ENCODE data around the gene MOGAT1.
A peak's percentile ranks its signal among the peaks of the same experiment; 100 is the strongest.

Gene MOGAT1

GRCh38 chr2:222707689-222708273, 36.3 kb downstream of the MOGAT1 start:
- no peaks in the 10 kb centered on the region for H3K4me1 ChIP-seq (ENCODE audit: control insufficient read depth, insufficient read depth, low read length)
- H3K9me3 ChIP-seq (ENCODE audit: control insufficient read depth, insufficient read depth, low read depth, low read length) = no peaks in the 10 kb centered on the region
- H3K4me3 ChIP-seq (ENCODE audit: low read depth, low read length) = no peak overlapping the region
- no peak overlapping the region for H3K27ac ChIP-seq (ENCODE audit: extremely low read depth, low read depth, low read length)
- H3K36me3 ChIP-seq (ENCODE audit: control insufficient read depth in 2 of 2, insufficient read depth in 1 of 2, low read length in 2 of 2) = no peaks in the 10 kb centered on the region
- ChIA-PET CTCF (interaction anchor here (0.6 to 5.1 kb wide), 21 partner anchors 8 to 241 kb away, joined by 3 to 37 read pairs (median 5); no protein-coding TSS in a partner anchor), POLR2A (interaction anchor here (0.9 kb wide), 1 partner anchor 128 kb away, joined by 3 read pairs; no protein-coding TSS in a partner anchor)
- TF ChIP-seq ZNF544 (tag by site-specific recombination; IDR thresholded peaks at IDR 0.05) (no peak), ZNF16 (tag by site-specific recombination; IDR thresholded peaks at IDR 0.05; ENCODE audit: low read depth) (no peak), ZNF169 (tag by site-specific recombination; IDR thresholded peaks at IDR 0.05) (no peak), ZNF19 (tag by site-specific recombination; IDR thresholded peaks at IDR 0.05; ENCODE audit: low read depth) (no peak), ATF2 (tag by site-specific recombination; IDR thresholded peaks at IDR 0.05; ENCODE audit: low read depth) (0 out of 2 replicates have a peak, but pooled peaks have one; percentile 4), ZNF530 (tag by site-specific recombination; IDR thresholded peaks at IDR 0.05; ENCODE audit: low read depth) (no peak), ZNF555 (tag by site-specific recombination; conservative IDR thresholded peaks at IDR 0.05) (no peak), WT1 (tag by site-specific recombination; IDR thresholded peaks at IDR 0.05) (no peak), KLF9 (tag by site-specific recombination; IDR thresholded peaks at IDR 0.05; ENCODE audit: low read depth) (no peak), ZNF660 (tag by site-specific recombination; IDR thresholded peaks at IDR 0.05) (no peak), ZFP37 (tag by site-specific recombination; IDR thresholded peaks at IDR 0.05) (no peak), ZNF423 (tag by site-specific recombination; IDR thresholded peaks at IDR 0.05) (no peak), ZNF48 (tag by site-specific recombination; IDR thresholded peaks at IDR 0.05) (no peak), ZFHX2 (tag by site-specific recombination; conservative IDR thresholded peaks at IDR 0.05) (no peak), KLF7 (tag by site-specific recombination; IDR thresholded peaks at IDR 0.05; ENCODE audit: borderline replicate concordance) (no peak), ZNF501 (tag by site-specific recombination; IDR thresholded peaks at IDR 0.05) (no peak), ZNF202 (tag by site-specific recombination; IDR thresholded peaks at IDR 0.05; ENCODE audit: borderline replicate concordance) (no peak), GLIS1 (tag by site-specific recombination; IDR thresholded peaks at IDR 0.05) (peak; percentile 20; the same call in 1 of the 2 replicates), ZNF629 (tag by site-specific recombination; IDR thresholded peaks at IDR 0.05) (peak; percentile 39; the same call in 1 of the 2 replicates), BCL11A (tag by site-specific recombination; IDR thresholded peaks at IDR 0.05; ENCODE audit: low read depth) (no peak), PRDM10 (tag by site-specific recombination; IDR thresholded peaks at IDR 0.05) (peak; percentile 68), ZSCAN30 (tag by site-specific recombination; IDR thresholded peaks at IDR 0.05) (no peak), IKZF3 (tag by site-specific recombination; IDR thresholded peaks at IDR 0.05) (no peak), ZNF596 (tag by site-specific recombination; IDR thresholded peaks at IDR 0.05) (no peak), ZNF24 (tag by site-specific recombination; IDR thresholded peaks at IDR 0.05) (no peak), ZNF335 (tag by site-specific recombination; conservative IDR thresholded peaks at IDR 0.05) (0 out of 2 replicates have a peak, but pooled peaks have one; percentile 30), ZNF747 (tag by site-specific recombination; IDR thresholded peaks at IDR 0.05) (no peak)
- TF ChIP-seq, protein P1, sequence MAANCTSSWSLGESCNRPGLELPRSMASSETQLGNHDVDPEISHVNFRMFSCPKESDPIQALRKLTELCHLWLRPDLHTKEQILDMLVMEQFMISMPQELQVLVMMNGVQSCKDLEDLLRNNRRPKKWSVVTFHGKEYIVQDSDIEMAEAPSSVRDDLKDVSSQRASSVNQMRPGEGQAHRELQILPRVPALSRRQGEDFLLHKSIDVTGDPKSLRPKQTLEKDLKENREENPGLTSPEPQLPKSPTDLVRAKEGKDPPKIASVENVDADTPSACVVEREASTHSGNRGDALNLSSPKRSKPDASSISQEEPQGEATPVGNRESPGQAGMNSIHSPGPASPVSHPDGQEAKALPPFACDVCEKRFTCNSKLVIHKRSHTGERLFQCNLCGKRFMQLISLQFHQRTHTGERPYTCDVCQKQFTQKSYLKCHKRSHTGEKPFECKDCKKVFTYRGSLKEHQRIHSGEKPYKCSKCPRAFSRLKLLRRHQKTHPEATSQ (tag by site-specific recombination; IDR thresholded peaks at IDR 0.05) = no peak
- TF ChIP-seq, protein P2, sequence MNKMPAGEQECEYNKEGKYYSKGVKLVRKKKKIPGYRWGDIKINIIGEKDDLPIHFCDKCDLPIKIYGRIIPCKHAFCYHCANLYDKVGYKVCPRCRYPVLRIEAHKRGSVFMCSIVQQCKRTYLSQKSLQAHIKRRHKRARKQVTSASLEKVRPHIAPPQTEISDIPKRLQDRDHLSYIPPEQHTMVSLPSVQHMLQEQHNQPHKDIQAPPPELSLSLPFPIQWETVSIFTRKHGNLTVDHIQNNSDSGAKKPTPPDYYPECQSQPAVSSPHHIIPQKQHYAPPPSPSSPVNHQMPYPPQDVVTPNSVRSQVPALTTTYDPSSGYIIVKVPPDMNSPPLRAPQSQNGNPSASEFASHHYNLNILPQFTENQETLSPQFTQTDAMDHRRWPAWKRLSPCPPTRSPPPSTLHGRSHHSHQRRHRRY (tag by site-specific recombination; IDR thresholded peaks at IDR 0.05) = no peak

Data from HEK293 (cell line).